ENCODE results near the gene PDE11A.

DNA sequence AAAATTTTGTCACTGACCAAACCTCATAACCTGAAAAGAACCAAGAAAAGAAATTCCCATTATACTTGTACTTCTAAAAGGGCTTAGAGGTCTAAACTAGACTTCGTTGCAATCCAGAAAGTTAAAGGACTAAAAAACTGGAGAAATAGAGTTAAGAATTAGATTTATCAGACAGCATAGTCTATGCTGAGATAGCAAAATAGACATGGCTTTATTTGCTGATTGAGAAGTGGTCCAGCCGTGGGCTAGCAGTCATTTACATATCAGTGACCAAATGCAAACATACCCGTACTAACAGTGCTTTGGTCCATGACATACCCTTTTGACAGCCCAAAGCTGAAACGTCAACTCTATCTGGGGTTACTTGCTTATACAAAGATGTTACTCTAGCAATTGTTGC lies 456.5 kb downstream of the PDE11A start:
- TF ChIP-seq ZNF44 (CRISPR knock-in tag; IDR thresholded peaks at IDR 0.05) (no peak), E2F5 (CRISPR knock-in tag; conservative IDR thresholded peaks at IDR 0.05) (no peak), ZKSCAN1 (IDR thresholded peaks at IDR 0.05; ENCODE audit: low read length) (no peak)
